Measurements from ENCODE around the gene CHTOP.
A peak's percentile ranks its signal among the peaks of the same experiment; 100 is the strongest.

The CHTOP gene

GRCh38 chr1:153670859-153671627 lies 37.2 kb downstream of the CHTOP start, which contains the start of gene ILF2 (continued):
- TF ChIP-seq ZNF518A (tag by site-specific recombination; conservative IDR thresholded peaks at IDR 0.05; ENCODE audit: low read depth) (peak; percentile 14), ZNF624 (tag by site-specific recombination; IDR thresholded peaks at IDR 0.05) (no peak), SETDB1 (IDR thresholded peaks at IDR 0.05; ENCODE audit: insufficient read length, low read length) (no peak), HOXD13 (CRISPR knock-in tag; IDR thresholded peaks at IDR 0.05; ENCODE audit: borderline replicate concordance) (no peak), ZNF350 (tag by site-specific recombination; IDR thresholded peaks at IDR 0.05) (no peak), ZNF654 (tag by site-specific recombination; IDR thresholded peaks at IDR 0.05; ENCODE audit: low read depth) (no peak), ZSCAN23 (tag by site-specific recombination; IDR thresholded peaks at IDR 0.05) (no peak), GLIS1 (tag by site-specific recombination; IDR thresholded peaks at IDR 0.05) (no peak), ZNF843 (tag by site-specific recombination; IDR thresholded peaks at IDR 0.05) (no peak), ZNF248 (tag by site-specific recombination; IDR thresholded peaks at IDR 0.05) (no peak), REST (tag by site-specific recombination; IDR thresholded peaks at IDR 0.05) (peak; percentile 30; the same call in 1 of the 2 replicates), MZF1 (tag by site-specific recombination; IDR thresholded peaks at IDR 0.05; ENCODE audit: borderline replicate concordance) (no peak), ZNF692 (tag by site-specific recombination; IDR thresholded peaks at IDR 0.05) (peak; percentile 90), ZNF214 (tag by site-specific recombination; IDR thresholded peaks at IDR 0.05; ENCODE audit: borderline replicate concordance) (no peak; the same call in 1 of the 2 replicates), ZNF426 (tag by site-specific recombination; IDR thresholded peaks at IDR 0.05) (no peak), ZNF785 (tag by site-specific recombination; IDR thresholded peaks at IDR 0.05) (no peak), ZNF324 (tag by site-specific recombination; IDR thresholded peaks at IDR 0.05) (peak; percentile 60), ZNF202 (tag by site-specific recombination; IDR thresholded peaks at IDR 0.05; ENCODE audit: borderline replicate concordance) (no peak), ZNF488 (tag by site-specific recombination; IDR thresholded peaks at IDR 0.05) (no peak), AEBP2 (tag by site-specific recombination; IDR thresholded peaks at IDR 0.05; ENCODE audit: borderline replicate concordance) (no peak), ZNF24 (tag by site-specific recombination; IDR thresholded peaks at IDR 0.05) (peak; percentile 50; the same call in 1 of the 2 replicates)
- TF ChIP-seq, protein P1, sequence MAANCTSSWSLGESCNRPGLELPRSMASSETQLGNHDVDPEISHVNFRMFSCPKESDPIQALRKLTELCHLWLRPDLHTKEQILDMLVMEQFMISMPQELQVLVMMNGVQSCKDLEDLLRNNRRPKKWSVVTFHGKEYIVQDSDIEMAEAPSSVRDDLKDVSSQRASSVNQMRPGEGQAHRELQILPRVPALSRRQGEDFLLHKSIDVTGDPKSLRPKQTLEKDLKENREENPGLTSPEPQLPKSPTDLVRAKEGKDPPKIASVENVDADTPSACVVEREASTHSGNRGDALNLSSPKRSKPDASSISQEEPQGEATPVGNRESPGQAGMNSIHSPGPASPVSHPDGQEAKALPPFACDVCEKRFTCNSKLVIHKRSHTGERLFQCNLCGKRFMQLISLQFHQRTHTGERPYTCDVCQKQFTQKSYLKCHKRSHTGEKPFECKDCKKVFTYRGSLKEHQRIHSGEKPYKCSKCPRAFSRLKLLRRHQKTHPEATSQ (tag by site-specific recombination; IDR thresholded peaks at IDR 0.05), result peak; percentile 56; the same call in 1 of the 2 replicates
- TF ChIP-seq, protein P2, sequence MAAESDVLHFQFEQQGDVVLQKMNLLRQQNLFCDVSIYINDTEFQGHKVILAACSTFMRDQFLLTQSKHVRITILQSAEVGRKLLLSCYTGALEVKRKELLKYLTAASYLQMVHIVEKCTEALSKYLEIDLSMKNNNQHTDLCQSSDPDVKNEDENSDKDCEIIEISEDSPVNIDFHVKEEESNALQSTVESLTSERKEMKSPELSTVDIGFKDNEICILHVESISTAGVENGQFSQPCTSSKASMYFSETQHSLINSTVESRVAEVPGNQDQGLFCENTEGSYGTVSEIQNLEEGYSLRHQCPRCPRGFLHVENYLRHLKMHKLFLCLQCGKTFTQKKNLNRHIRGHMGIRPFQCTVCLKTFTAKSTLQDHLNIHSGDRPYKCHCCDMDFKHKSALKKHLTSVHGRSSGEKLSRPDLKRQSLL (tag by site-specific recombination; IDR thresholded peaks at IDR 0.05), result peak; percentile 21; the same call in 1 of the 2 replicates
